SU-DHL-6 (cell line): ENCODE measurements around the gene COG5.

ENCODE experiments used
- CTCF ChIP-seq: fragments of 200-600 bp; sonication (generic); IDR thresholded peaks from one replicate; pipeline ENCODE4 v1.5.1; 2017; ENCODE audit warnings: antibody characterized with exemption, mild to moderate bottlenecking, low read length, moderate library complexity; ENCODE audit not compliant: insufficient read depth, poor library complexity, severe bottlenecking
- EZH2phosphoT487 ChIP-seq: fragments of 200-600 bp; sonication (generic), shearing (Covaris generic); conservative IDR thresholded peaks from 2 replicates; pipeline ENCODE4 v1.6.1; 2018; ENCODE audit warnings: mild to moderate bottlenecking, antibody characterized with exemption, low read length, moderate library complexity, mixed read lengths

GRCh38 chr7:107593025-107593410 lies 29.3 kb upstream of the COG5 start:
- no peak for TF ChIP-seq CTCF
- no peak for TF ChIP-seq EZH2phosphoT487
